Measurements from ENCODE around the gene SIAH2. TPM values are rescaled to one million over a fixed set of nuclear protein-coding genes. Genes with fewer than 3 reads are reported as not detected.

SIAH2 gene
- total and polyA plus RNA-seq, 9 of the 15 experiments (the other 6 are each of a cell fraction or from before 2014, with no cell fraction given): 4.8 to 39.0 (median 29.9) TPM

DNA sequence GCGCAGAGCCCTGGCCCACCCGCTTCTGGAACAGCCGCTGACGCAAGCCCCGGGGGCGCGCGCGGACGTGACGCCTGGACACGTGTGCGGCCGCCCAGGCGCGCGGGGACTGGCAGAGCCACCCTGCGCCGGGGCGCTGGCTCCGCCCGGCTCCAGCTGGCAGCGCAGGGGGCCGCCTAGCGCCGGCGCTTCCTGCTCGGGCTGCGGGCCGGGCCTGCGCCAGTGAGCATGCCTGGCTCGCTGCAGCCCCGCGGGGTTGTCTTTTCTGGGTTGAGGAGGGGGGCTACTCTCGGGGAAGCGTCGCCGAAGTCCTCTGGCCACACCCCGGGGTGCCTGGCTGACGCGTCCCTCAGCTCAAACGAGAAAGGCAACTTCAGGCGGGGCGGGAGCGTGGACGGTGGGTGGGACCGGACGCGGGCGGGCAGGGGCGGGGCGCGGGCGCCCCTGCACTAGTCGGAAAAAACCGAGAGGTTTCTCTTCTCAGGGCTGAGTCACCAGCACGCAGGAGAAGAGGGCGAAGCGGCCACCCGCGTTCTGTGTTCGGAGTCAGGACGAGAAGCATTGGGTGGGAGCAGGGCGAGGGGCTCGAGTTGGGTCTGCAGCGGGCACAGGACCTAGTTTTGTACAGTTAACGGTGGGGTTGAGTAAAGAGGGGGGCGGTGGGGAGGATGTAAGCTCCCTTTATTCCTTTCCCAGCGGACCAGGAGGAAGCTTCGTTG lies at the start of gene SIAH2 (continued):
- TF ChIP-seq, protein P1, sequence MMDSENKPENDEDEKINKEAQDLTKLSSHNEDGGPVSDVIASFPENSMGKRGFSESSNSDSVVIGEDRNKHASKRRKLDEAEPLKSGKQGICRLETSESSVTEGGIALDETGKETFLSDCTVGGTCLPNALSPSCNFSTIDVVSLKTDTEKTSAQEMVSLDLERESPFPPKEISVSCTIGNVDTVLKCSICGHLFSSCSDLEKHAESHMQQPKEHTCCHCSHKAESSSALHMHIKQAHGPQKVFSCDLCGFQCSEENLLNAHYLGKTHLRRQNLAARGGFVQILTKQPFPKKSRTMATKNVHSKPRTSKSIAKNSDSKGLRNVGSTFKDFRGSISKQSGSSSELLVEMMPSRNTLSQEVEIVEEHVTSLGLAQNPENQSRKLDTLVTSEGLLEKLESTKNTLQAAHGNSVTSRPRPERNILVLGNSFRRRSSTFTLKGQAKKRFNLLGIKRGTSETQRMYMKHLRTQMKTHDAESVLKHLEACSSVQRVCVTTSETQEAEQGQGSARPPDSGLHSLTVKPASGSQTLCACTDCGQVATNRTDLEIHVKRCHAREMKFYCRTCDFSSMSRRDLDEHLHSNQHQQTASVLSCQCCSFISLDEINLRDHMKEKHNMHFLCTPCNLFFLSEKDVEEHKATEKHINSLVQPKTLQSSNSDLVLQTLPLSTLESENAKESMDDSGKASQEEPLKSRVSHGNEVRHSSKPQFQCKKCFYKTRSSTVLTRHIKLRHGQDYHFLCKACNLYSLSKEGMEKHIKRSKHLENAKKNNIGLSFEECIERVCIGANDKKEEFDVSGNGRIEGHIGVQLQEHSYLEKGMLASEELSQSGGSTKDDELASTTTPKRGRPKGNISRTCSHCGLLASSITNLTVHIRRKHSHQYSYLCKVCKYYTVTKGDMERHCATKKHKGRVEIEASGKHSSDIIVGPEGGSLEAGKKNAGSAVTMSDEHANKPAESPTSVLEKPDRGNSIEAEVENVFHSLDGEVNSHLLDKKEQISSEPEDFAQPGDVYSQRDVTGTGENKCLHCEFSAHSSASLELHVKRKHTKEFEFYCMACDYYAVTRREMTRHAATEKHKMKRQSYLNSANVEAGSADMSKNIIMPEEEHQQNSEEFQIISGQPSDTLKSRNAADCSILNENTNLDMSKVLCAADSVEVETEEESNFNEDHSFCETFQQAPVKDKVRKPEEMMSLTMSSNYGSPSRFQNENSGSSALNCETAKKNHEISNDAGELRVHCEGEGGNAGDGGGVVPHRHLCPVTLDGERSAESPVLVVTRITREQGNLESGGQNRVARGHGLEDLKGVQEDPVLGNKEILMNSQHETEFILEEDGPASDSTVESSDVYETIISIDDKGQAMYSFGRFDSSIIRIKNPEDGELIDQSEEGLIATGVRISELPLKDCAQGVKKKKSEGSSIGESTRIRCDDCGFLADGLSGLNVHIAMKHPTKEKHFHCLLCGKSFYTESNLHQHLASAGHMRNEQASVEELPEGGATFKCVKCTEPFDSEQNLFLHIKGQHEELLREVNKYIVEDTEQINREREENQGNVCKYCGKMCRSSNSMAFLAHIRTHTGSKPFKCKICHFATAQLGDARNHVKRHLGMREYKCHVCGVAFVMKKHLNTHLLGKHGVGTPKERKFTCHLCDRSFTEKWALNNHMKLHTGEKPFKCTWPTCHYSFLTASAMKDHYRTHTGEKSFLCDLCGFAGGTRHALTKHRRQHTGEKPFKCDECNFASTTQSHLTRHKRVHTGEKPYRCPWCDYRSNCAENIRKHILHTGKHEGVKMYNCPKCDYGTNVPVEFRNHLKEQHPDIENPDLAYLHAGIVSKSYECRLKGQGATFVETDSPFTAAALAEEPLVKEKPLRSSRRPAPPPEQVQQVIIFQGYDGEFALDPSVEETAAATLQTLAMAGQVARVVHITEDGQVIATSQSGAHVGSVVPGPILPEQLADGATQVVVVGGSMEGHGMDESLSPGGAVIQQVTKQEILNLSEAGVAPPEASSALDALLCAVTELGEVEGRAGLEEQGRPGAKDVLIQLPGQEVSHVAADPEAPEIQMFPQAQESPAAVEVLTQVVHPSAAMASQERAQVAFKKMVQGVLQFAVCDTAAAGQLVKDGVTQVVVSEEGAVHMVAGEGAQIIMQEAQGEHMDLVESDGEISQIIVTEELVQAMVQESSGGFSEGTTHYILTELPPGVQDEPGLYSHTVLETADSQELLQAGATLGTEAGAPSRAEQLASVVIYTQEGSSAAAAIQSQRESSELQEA (IDR thresholded peaks at IDR 0.05; ENCODE audit: low read depth): 0 out of 2 replicates have a peak, but pooled peaks have one; percentile 39
- TF ChIP-seq PRPF4 (IDR thresholded peaks at IDR 0.05; ENCODE audit: insufficient read depth, low read depth, low read length, poor library complexity, severe bottlenecking) (no peak), ETV6 (IDR thresholded peaks at IDR 0.05; ENCODE audit: borderline replicate concordance in 1 of 2, low read depth in 2 of 2, low read length in 1 of 2) (no peak), ETV6 (CRISPR knock-in tag; IDR thresholded peaks at IDR 0.05; ENCODE audit: borderline replicate concordance) (no peak), ARHGAP35 (IDR thresholded peaks at IDR 0.05; ENCODE audit: partially characterized antibody) (no peak), ZSCAN29 (IDR thresholded peaks at IDR 0.05) (no peak), ZNF311 (CRISPR knock-in tag; IDR thresholded peaks at IDR 0.05) (no peak), FOXJ3 (CRISPR knock-in tag; IDR thresholded peaks at IDR 0.05) (no peak), ZNF3 (CRISPR knock-in tag; IDR thresholded peaks at IDR 0.05) (no peak), CHCHD3 (CRISPR knock-in tag; IDR thresholded peaks at IDR 0.05) (no peak), SMAD1 (IDR thresholded peaks at IDR 0.05; ENCODE audit: low read depth, low read length, partially characterized antibody) (no peak), DACH1 (IDR thresholded peaks at IDR 0.05; ENCODE audit: partially characterized antibody) (no peak), KAT8 (IDR thresholded peaks at IDR 0.05; ENCODE audit: low read depth) (no peak), XRCC4 (IDR thresholded peaks at IDR 0.05; ENCODE audit: extremely low read depth, insufficient read depth, insufficient read length) (no peak), ZNF586 (CRISPR knock-in tag; conservative IDR thresholded peaks at IDR 0.05) (no peak), ZNF57 (CRISPR knock-in tag; IDR thresholded peaks at IDR 0.05) (no peak)
- TF ChIP-seq, protein P2, sequence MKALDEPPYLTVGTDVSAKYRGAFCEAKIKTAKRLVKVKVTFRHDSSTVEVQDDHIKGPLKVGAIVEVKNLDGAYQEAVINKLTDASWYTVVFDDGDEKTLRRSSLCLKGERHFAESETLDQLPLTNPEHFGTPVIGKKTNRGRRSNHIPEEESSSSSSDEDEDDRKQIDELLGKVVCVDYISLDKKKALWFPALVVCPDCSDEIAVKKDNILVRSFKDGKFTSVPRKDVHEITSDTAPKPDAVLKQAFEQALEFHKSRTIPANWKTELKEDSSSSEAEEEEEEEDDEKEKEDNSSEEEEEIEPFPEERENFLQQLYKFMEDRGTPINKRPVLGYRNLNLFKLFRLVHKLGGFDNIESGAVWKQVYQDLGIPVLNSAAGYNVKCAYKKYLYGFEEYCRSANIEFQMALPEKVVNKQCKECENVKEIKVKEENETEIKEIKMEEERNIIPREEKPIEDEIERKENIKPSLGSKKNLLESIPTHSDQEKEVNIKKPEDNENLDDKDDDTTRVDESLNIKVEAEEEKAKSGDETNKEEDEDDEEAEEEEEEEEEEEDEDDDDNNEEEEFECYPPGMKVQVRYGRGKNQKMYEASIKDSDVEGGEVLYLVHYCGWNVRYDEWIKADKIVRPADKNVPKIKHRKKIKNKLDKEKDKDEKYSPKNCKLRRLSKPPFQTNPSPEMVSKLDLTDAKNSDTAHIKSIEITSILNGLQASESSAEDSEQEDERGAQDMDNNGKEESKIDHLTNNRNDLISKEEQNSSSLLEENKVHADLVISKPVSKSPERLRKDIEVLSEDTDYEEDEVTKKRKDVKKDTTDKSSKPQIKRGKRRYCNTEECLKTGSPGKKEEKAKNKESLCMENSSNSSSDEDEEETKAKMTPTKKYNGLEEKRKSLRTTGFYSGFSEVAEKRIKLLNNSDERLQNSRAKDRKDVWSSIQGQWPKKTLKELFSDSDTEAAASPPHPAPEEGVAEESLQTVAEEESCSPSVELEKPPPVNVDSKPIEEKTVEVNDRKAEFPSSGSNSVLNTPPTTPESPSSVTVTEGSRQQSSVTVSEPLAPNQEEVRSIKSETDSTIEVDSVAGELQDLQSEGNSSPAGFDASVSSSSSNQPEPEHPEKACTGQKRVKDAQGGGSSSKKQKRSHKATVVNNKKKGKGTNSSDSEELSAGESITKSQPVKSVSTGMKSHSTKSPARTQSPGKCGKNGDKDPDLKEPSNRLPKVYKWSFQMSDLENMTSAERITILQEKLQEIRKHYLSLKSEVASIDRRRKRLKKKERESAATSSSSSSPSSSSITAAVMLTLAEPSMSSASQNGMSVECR (CRISPR knock-in tag; IDR thresholded peaks at IDR 0.05): 0 out of 2 replicates have a peak, but pooled peaks have one; percentile 35
